Activated T-helper 1 cell treated with anti-CD3 and anti-CD28 coated beads, Interleukin-12 subunit alpha, Interleukin-12 subunit beta, Interleukin-2, Interleukin-4 antibody, amounts not matched to agents 30 ng/mL and 10 ng/mL and 1 ng/mL, durations not matched to agents 14 hours and 24 hours and 36 hours (primary cell): ENCODE measurements around the gene LARP7. TPM values are rescaled to one million over a fixed set of nuclear protein-coding genes. Genes with fewer than 3 reads are reported as not detected.
"Not testable (repeated sequence)": the region's sequence is repeated elsewhere in the genome, so short reads cannot be mapped to it uniquely, and the experiment has no call there.

Experiments used
- DNase-seq: peaks from one replicate; pipeline ENCODE4 v3.0.0; 2021; ENCODE audit warnings: low spot score
- H3K27ac Mint-ChIP-seq: one replicate; pipeline ENCODE4 v1.8.0; 2021; ENCODE audit warnings: mild to moderate bottlenecking, mixed read lengths
- H3K27me3 Mint-ChIP-seq: one replicate; pipeline ENCODE4 v1.8.0; 2022; ENCODE audit warnings: mild to moderate bottlenecking, moderate library complexity, mixed read lengths; ENCODE audit not compliant: insufficient read depth
- H3K36me3 Mint-ChIP-seq: one replicate; pipeline ENCODE4 v1.8.0; 2021; ENCODE audit warnings: low read depth, mixed read lengths
- H3K4me1 Mint-ChIP-seq: one replicate; pipeline ENCODE4 v1.8.0; 2021; ENCODE audit warnings: low read depth, mixed read lengths
- H3K4me3 Mint-ChIP-seq: one replicate; pipeline ENCODE4 v1.8.0; 2021; ENCODE audit warnings: mild to moderate bottlenecking, moderate library complexity, mixed read lengths
- H3K9me3 Mint-ChIP-seq: one replicate; pipeline ENCODE4 v1.8.0; 2021; ENCODE audit warnings: mixed read lengths
- intact Hi-C: fragments of 100-400 bp; cut with micrococcal nuclease; formaldehyde crosslinking; loops from one replicate; pipeline ENCODE4 v1.15.1; 2024
- total RNA-seq: library from RNA; stranded (reverse); gene quantifications from 2 replicates; pipeline ENCODE4 v1.2.3, GENCODE V29; 2022

LARP7 gene
- total RNA-seq: 45.3 and 46.1 TPM in 2 replicates

DNA sequence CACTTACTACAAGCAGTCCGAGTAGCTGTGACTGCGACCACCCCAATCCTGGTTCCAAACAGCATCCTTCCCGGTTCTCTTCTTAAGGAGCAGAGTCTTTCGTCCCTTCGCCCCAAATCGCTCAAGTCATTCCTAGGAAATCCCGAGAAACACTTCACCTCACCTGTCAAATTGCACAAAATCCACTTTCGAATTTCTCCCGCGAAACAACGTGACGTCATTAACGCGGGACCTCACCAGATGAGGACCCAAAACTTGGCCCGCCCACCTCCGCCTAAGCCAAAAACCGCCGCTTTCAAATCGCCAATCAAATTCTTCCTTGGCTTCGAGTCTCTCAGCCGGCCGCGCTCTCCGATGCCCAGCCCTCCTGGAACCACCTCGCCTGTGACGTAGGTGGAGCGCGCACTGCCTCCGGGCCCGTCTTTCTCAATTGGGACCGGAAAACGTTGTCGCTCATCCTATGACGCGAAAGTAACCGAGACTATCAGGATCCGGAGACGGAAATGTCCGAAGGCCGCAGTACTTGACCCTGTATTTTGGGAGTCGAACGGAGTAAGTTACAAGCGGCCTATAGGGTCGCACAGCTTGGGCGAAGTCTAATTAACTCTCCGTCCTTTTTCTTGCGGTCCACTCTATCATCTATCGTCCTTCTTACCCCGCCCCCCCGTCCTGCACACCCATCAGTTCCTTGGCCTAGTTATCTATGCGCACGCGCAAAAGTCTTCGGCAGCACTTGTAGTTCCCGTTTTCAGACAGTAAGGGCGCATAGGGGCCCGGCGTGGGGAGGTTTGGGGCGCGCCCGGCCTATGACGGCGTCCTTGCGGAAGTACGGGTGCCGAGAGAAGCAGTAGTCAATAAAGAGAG lies at the start of gene LARP7, which contains the start of gene ZGRF1:
Gene LARP7, plus strand, starts transcription at position 456 of the 864 bp plus-strand sequence. CDS start 7,527 bp downstream, outside the sequence.
Gene ZGRF1, minus strand, starts transcription at position 222 of the 864 bp plus-strand sequence. CDS start 3,733 bp downstream, outside the sequence.
- intact Hi-C loops: loop anchor here (1.0 to 5.0 kb wide), 11 partner anchors 69 to 835 kb away; partner anchors contain the start of genes AP1AR, FAM241A and NEUROG2
- Mint-ChIP-seq H3K4me1 (peaks cover 16% of the 10 kb centered on the region), H3K9me3 (no peaks in the 10 kb centered on the region), H3K27ac (peak within 1 kb of the TSS; percentile 61), H3K4me3 (no peak within 1 kb of the TSS), H3K27me3 (no peaks in the 10 kb centered on the region), H3K36me3 (peaks cover 6% of the 10 kb centered on the region)
- peak; percentile 97 for DNase-seq

DNA sequence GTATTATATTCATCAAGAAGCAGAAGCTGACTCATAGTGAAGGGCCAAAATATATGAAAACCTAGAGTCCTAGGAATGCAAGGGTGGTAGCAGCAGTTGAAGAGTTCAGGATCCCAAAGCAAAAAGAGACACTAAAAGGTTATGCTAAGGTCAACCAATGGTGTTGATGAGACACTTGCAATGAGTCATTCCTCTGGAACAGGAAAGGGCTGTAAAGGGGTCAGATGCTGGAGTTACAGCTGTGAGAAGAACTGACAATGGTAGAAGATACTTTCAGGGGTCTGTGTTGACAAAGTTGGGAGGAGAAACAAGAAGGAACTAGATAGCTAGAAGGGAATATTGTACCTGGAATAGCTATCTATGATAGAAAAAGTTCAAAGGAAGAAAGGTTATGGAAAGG lies 47.7 kb upstream of the LARP7 start:
- H3K36me3 Mint-ChIP-seq: peaks cover 21% of the 10 kb centered on the region
- H3K27ac Mint-ChIP-seq: no peak overlapping the region
- H3K4me1 Mint-ChIP-seq: no peaks in the 10 kb centered on the region
- H3K9me3 Mint-ChIP-seq: no peaks in the 10 kb centered on the region
- DNase-seq: no peak
- intact Hi-C loops: no loop called here
- H3K27me3 Mint-ChIP-seq: no peaks in the 10 kb centered on the region
- H3K4me3 Mint-ChIP-seq: no peak overlapping the region

DNA sequence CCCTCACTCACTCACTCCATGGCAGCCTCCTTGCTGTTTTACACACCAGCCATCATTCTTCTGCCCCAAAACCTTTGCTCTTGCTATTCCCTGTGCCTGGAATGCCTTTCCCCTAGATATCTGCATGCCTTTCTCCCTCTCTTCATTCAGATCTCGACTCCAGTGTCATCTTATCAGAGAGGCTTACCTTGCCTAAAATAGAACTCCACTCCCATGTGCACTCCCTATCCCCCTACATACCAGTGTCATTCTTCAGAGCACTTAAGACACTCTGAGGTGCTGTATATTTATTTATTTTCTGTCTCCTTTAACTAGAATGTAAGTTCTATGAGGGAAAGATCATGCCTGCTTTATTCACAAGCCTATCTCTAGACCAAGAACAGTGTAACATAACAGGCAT lies 45.4 kb upstream of the LARP7 start:
- intact Hi-C loops: no loop called here
- H3K27ac Mint-ChIP-seq: no peak overlapping the region
- H3K27me3 Mint-ChIP-seq: peaks cover 1% of the 10 kb centered on the region
- H3K9me3 Mint-ChIP-seq: no peaks in the 10 kb centered on the region
- H3K36me3 Mint-ChIP-seq: peaks cover 24% of the 10 kb centered on the region
- H3K4me3 Mint-ChIP-seq: no peak overlapping the region
- H3K4me1 Mint-ChIP-seq: no peaks in the 10 kb centered on the region
- no peak for DNase-seq

DNA sequence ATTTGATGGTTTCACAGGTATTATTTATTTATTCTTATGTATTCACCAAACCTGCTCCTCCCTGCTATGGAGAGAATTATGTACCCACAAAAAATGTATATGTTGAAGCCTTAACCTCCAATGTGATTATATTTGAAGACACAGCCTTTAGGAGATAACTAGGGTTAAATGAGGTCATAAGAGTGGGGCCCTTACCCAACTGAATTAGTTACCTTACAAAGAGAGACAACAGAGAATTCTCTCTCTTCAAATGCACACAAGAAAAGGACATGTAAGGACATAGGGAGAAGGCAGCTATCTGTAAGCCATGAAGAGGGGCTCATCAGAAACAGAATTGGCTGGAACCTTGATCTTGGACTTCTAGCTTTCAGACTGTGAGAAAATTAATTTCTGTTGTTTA lies 44.2 kb upstream of the LARP7 start:
- H3K4me1 Mint-ChIP-seq: no peaks in the 10 kb centered on the region
- peaks cover 1% of the 10 kb centered on the region for H3K27me3 Mint-ChIP-seq
- no peak overlapping the region for H3K27ac Mint-ChIP-seq
- H3K9me3 Mint-ChIP-seq: no peaks in the 10 kb centered on the region
- H3K4me3 Mint-ChIP-seq: no peak overlapping the region
- peaks cover 20% of the 10 kb centered on the region for H3K36me3 Mint-ChIP-seq
- no peak for DNase-seq
- intact Hi-C loops: no loop called here

DNA sequence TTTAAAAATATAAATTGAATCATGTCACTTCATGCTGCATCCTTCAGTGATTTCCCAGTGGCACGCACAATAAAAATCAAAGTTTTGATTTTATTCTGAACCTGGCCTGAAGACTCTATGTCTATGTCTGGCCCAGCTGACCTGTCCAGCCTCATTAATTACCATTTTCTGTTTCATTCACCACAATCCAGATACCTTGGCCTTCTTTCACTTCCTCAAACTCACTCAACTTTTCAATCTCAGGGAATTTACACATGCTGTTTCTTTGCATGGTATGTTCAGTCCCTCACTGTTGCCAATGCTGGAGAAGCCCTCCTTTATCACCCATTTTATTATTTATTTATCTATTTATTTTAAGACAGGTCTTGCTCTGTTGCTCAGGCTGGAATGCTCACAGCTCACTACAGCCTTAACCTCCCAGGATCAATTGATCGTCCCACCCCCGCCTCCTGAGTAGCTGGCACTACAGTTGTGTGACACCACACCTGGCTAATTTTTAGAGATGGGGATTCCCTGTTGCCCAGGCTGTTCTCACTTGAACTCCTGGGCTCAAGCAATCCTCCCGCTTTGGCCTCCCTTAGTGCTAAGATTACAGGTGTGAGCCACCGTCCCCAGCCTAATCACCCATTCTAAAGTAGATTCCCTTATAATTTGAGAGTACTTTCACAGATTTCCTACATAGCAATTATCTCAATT lies 43.4 kb upstream of the LARP7 start:
- H3K4me1 Mint-ChIP-seq: no peaks in the 10 kb centered on the region
- intact Hi-C loops: no loop called here
- no peaks in the 10 kb centered on the region for H3K9me3 Mint-ChIP-seq
- peaks cover 1% of the 10 kb centered on the region for H3K27me3 Mint-ChIP-seq
- H3K36me3 Mint-ChIP-seq: peaks cover 20% of the 10 kb centered on the region
- no peak for DNase-seq
- no peak overlapping the region for H3K4me3 Mint-ChIP-seq
- no peak overlapping the region for H3K27ac Mint-ChIP-seq

DNA sequence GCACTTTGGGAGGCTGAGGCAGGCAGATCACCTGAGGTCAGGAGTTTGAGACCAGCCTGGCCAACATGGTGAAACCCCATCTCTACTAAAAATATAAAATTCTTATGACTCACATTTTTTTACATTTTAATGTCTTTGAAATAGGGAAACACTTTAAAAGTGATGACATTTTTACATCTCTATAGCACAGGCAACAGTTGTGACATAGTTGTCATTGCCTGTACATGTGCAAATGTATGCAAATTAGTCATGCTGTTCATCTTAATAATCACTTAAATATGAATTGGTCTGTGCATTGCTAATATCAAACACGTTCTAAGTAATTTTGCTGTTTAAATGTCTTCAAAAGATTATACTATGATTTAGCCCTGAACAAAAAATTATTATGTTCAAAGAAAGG lies 42.0 kb upstream of the LARP7 start:
- no peak overlapping the region for H3K4me3 Mint-ChIP-seq
- peaks cover 1% of the 10 kb centered on the region for H3K27me3 Mint-ChIP-seq
- no peak for DNase-seq
- H3K27ac Mint-ChIP-seq: no peak overlapping the region
- no peaks in the 10 kb centered on the region for H3K4me1 Mint-ChIP-seq
- intact Hi-C loops: no loop called here
- H3K36me3 Mint-ChIP-seq: peaks cover 18% of the 10 kb centered on the region
- no peaks in the 10 kb centered on the region for H3K9me3 Mint-ChIP-seq

DNA sequence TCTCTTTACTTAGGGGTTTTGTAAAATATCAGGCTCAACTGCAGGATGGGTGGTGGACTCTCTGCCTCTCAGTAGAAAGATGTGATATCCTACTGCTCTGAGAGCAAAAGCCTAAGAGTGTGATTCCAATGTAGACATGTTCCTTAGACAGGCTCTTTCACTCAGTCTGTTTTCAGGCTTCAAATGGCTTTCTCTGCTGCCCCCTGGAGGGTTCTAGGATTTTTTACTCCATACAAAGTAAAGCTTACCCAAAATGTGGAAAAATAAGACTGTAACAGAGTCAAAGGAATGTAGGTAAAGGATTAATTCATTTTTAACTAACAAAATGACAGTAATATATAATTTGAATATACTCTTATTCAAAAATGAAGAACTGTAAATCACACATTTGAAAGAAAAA lies 32.4 kb upstream of the LARP7 start:
- Mint-ChIP-seq H3K4me1 (no peaks in the 10 kb centered on the region), H3K27ac (no peak overlapping the region), H3K36me3 (peaks cover 6% of the 10 kb centered on the region), H3K9me3 (no peaks in the 10 kb centered on the region), H3K27me3 (no peaks in the 10 kb centered on the region), H3K4me3 (no peak overlapping the region)
- peak; percentile 9 for DNase-seq
- intact Hi-C loops: loop anchor here (1.0 to 2.0 kb wide), 6 partner anchors 82 to 530 kb away; no protein-coding TSS in a partner anchor

DNA sequence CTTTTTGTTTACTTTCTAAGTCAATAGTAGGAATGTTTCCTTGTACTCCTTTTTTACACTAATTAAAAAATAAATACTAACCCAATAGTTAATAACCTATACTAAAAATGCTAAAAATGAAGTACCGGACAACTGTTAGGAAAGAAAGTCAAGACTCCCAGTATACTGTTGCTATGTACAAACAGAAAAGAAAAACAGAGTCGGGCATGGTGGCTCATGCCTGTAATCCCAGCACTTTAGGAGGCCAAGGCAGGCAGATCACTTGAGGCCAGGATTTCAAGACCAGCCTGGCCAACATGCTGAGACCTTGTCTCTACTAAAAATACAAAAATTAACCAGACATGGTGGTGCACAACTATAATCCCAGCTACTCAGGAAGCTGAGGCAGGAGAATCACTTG lies 24.1 kb upstream of the LARP7 start:
- DNase-seq, intact Hi-C loops, H3K4me1 Mint-ChIP-seq, H3K4me3 Mint-ChIP-seq, H3K27me3 Mint-ChIP-seq, H3K9me3 Mint-ChIP-seq, H3K36me3 Mint-ChIP-seq, H3K27ac Mint-ChIP-seq: not testable (repeated sequence)

DNA sequence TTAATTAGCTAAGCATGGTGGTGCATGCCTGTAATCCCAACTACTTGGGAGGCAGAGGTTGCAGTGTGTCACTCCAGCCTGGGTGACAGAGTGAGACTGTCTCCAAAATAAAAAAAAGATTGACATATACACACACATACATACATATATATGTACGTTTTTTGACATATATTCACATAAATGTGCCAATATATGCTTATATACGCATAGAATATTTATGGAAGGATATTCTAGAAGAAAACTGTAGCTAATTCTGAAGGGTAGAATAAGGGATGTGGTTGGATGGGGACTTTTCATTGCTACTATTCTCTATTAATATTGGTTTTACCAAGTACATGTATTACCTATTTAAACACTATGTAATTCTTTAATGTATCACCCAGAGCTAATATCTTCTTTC lies 20.0 kb upstream of the LARP7 start:
- H3K4me3 Mint-ChIP-seq: no peak overlapping the region
- no peak overlapping the region for H3K27ac Mint-ChIP-seq

DNA sequence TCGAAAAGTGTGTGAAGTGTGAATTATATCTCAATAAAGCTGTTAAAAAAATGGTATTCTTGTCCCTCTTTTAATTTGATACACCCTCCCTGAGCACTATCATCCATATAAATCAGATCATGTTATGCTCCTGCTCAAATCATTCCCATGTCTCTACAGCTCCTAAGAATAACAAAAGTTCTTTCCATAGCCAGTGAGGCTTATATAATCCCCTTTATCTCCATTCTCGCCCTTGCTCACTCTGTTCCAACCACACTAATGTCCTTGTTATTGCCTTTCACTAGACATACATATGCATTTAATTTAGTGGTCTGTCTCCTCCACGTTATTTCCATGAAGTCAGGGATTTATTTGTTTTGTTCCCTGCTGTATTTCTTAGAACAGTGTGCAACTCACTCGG lies 10.7 kb upstream of the LARP7 start:
- H3K4me1 Mint-ChIP-seq: no peaks in the 10 kb centered on the region
- no peak for DNase-seq
- H3K27me3 Mint-ChIP-seq: no peaks in the 10 kb centered on the region
- peaks cover 7% of the 10 kb centered on the region for H3K9me3 Mint-ChIP-seq
- H3K36me3 Mint-ChIP-seq: peaks cover 25% of the 10 kb centered on the region
- intact Hi-C loops: no loop called here
- no peak overlapping the region for H3K4me3 Mint-ChIP-seq
- no peak overlapping the region for H3K27ac Mint-ChIP-seq

More for the DNA sequence above, 20.0 kb upstream of the LARP7 start:
- Mint-ChIP-seq H3K4me1 (no peaks in the 10 kb centered on the region), H3K36me3 (peaks cover 12% of the 10 kb centered on the region), H3K27me3 (no peaks in the 10 kb centered on the region), H3K9me3 (no peaks in the 10 kb centered on the region)
- no peak for DNase-seq
- intact Hi-C loops: no loop called here

DNA sequence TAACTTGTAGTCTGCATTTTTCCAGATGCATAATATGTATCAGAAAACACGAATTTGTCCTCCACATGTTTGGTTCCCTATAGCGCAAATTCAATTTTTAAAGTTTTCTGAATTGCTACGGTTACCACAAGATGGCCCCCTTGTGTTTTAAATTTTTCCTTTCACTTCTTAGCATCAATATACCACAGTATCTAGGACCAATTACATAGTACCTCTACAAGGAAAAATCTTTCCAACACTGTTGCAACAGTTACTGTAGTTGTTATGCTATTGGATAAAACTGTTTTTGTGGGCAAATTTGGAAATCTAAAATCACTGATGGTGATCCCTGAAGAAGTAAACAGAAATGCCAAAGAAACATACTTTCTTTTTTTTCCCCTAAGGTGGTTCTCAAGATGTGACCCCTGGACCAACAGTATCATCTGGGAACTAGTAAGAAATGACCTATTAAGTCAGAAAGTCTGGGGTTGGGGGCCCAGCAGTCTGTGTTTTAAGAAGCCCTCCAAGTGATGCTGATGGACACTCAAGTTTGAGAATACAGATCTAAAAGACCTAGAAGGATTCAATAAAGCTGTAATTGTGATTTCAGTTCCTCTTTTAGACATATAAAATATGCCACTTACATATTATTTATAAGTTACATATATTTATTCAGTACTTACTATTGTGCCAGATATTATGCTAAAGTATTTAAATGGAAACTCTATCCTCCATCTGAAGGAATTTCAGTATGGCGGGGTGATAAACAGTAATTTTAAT lies 3.3 kb upstream of the LARP7 start:
- peak overlapping the region; percentile 23 for H3K27ac Mint-ChIP-seq
- no peak for DNase-seq

DNA sequence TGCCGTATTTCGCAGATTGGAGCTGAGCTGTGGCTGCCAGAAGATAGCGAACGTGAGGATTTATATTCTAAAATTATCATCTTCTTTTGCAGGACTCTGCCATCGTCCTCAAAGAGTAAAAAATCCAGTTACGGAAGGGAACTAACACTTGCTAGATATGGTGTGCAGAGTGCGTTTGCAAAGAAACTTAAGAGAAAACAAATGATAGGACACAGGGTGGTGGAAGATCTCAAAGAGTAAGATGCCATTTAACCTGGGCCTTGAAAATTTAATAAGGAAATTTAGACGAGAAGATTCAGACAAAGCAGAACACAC lies 566 bp downstream of the LARP7 start:
- intact Hi-C loops: loop anchor here (1.0 to 5.0 kb wide), 9 partner anchors 98 to 835 kb away; partner anchors contain the start of genes AP1AR, FAM241A and NEUROG2
- Mint-ChIP-seq H3K27ac (no peak overlapping the region), H3K27me3 (no peaks in the 10 kb centered on the region), H3K36me3 (peaks cover 6% of the 10 kb centered on the region), H3K4me3 (no peak overlapping the region), H3K9me3 (no peaks in the 10 kb centered on the region), H3K4me1 (peaks cover 20% of the 10 kb centered on the region)
- DNase-seq: no peak

More for the DNA sequence above, 3.3 kb upstream of the LARP7 start:
- H3K27me3 Mint-ChIP-seq: no peaks in the 10 kb centered on the region
- no peaks in the 10 kb centered on the region for H3K9me3 Mint-ChIP-seq
- H3K4me3 Mint-ChIP-seq: no peak overlapping the region
- intact Hi-C loops: loop anchor here (1.0 kb wide), 3 partner anchors 129 to 318 kb away; no protein-coding TSS in a partner anchor
- H3K4me1 Mint-ChIP-seq: peaks cover 9% of the 10 kb centered on the region
- no peaks in the 10 kb centered on the region for H3K36me3 Mint-ChIP-seq
